Ovary (tissue), 3 donors: ENCODE results near the gene MTHFD1L.

Experiments
- CTCF ChIP-seq, 3 donors: fragments of 450-650 bp in 2 of 3; fragments of 200-600 bp in 1 of 3; IDR thresholded peaks; one replicate each; pipeline versions ENCODE4 v1.5.1 to v1.8.0; 2016 to 2022; ENCODE audit warnings: antibody characterized with exemption in 3 of 3, mild to moderate bottlenecking in 1 of 3
- EP300 ChIP-seq: sonication (generic); formaldehyde crosslinking; IDR thresholded peaks from one replicate; pipeline ENCODE4 v1.6.1; 2017; ENCODE audit warnings: antibody characterized with exemption
- donor health status: DM: no; HTN: no; CAD: no.

DNA sequence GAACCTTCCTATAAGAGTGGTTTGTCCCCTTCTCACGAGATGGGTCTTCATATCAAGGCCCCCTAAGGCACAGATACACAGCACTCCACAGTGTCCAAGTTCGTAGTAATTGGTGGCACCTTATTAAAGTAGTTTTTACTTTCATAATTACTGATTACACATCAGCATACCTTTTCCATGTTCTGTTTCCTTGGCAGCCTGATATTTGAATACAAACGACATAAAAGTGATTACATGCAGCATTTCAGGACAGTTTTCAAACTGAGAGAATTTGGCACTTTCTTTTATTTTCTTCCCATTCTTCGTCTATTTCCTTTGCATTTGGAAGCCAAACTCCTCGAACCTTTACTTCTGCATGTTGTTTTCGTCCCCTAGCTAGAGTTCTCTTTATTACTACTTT lies 139.7 kb downstream of the MTHFD1L start:
- TF ChIP-seq CTCF (IDR thresholded peaks at IDR 0.05) (no peak), EP300 (no peak)
